A549 (cell line): ENCODE data around the gene CIAO2A. TPM values are rescaled to one million over a fixed set of nuclear protein-coding genes. Genes with fewer than 3 reads are reported as not detected.

Experiments
- ATAC-seq, 2 experiments: fragments of 200-7000 bp in 1 of 2; fragments of >200 bp in 1 of 2; cut with Nextera tagmentation in 1 of 2; cut with Tn5 transposase in 1 of 2; 3 replicates each; pipeline versions ENCODE4 v1.8.0 to v1.9.1; 2018 to 2020; ENCODE audit warnings: mild to moderate bottlenecking in 1 of 2, moderate library complexity in 1 of 2
- CTCF ChIA-PET: fragments of 300-600 bp; sonication (Branson Sonifier 250); formaldehyde crosslinking; extraction: SDS; loops from one replicate; lab custom pipeline; 2021; ENCODE audit warnings: antibody characterized with exemption, inconsistent platforms; lab: Yijun Ruan, JAX
- POLR2A ChIA-PET: fragments of 350-600 bp; formaldehyde crosslinking; extraction: SDS; loops from one replicate; lab custom pipeline; 2021; ENCODE audit warnings: antibody characterized with exemption, inconsistent platforms; lab: Yijun Ruan, JAX
- DNase-seq, 2 experiments: peaks; one replicate each; pipeline versions ENCODE4 v3.0.0 to v3.0.0-alpha.2; 2011 to 2016; ENCODE audit warnings: low read depth in 1 of 2, low spot score in 1 of 2
- FAIRE-seq: peaks from 2 replicates; lab custom pipeline; 2011; peaks lifted over from hg19 to GRCh38; lab: Jason Lieb, UNC
- H3K27ac ChIP-seq, 2 experiments: fragments of >200 bp; sonication (Bioruptor Twin); formaldehyde crosslinking; 3 replicates each; pipeline ENCODE4 v1.5.1; 2016 to 2017
- H3K4me1 ChIP-seq: fragments of >200 bp; sonication (Bioruptor Twin); formaldehyde crosslinking; 3 replicates; pipeline ENCODE4 v1.6.1; 2016
- H3K4me2 ChIP-seq: fragments of >200 bp; sonication (Bioruptor Twin); formaldehyde crosslinking; 3 replicates; pipeline ENCODE4 v1.6.1; 2016
- H3K4me3 ChIP-seq: fragments of >200 bp; sonication (Bioruptor Twin); formaldehyde crosslinking; 3 replicates; pipeline ENCODE4 v1.5.1; 2016
- H3K9me3 ChIP-seq: fragments of >200 bp; sonication (Bioruptor Twin); formaldehyde crosslinking; 3 replicates; pipeline ENCODE4 v1.6.1; 2016
- BHLHE40 ChIP-seq: IDR thresholded peaks from 2 replicates; pipeline ENCODE4 v1.6.1; 2012; ENCODE audit warnings: low read depth, low read length, inconsistent platforms
- CHD2 ChIP-seq: fragments of 150-350 bp; IDR thresholded peaks from 2 replicates; pipeline ENCODE4 v1.6.1; 2014; ENCODE audit warnings: low read length; ENCODE audit not compliant: partially characterized antibody
- CHD4 ChIP-seq: fragments of 200-600 bp; sonication (generic); IDR thresholded peaks from 2 replicates; pipeline ENCODE4 v1.6.1; 2016; ENCODE audit warnings: antibody characterized with exemption, mild to moderate bottlenecking, borderline replicate concordance
- EHMT2 ChIP-seq: fragments of 200-600 bp; sonication (generic); IDR thresholded peaks from 2 replicates; pipeline ENCODE4 v1.6.1; 2016; ENCODE audit warnings: antibody characterized with exemption, low read depth, mild to moderate bottlenecking, moderate library complexity
- ESRRA ChIP-seq: fragments of 150-350 bp; IDR thresholded peaks from 2 replicates; pipeline ENCODE4 v1.6.1; 2014; ENCODE audit warnings: mild to moderate bottlenecking, low read length, borderline replicate concordance
- FOSB ChIP-seq: fragments of 250-450 bp; sonication (Bioruptor Pico); IDR thresholded peaks from 2 replicates; pipeline ENCODE4 v1.5.0; 2020; ENCODE audit warnings: mild to moderate bottlenecking, moderate library complexity
- FOSL2 ChIP-seq, 2 experiments: fragments of 450-650 bp in 1 of 2; fragments of >200 bp in 1 of 2; sonication (Bioruptor Twin) in 1 of 2; formaldehyde crosslinking; IDR thresholded peaks; 2 replicates each; pipeline versions ENCODE4 v1.5.0 to v1.6.1; 2016 to 2020; ENCODE audit warnings: mild to moderate bottlenecking in 1 of 2, moderate library complexity in 1 of 2
- HDAC2 ChIP-seq: fragments of 200-600 bp; sonication (generic); IDR thresholded peaks from 2 replicates; pipeline ENCODE4 v1.6.1; 2016
- HOXB13 ChIP-seq: fragments of 250-450 bp; sonication (Bioruptor Pico); IDR thresholded peaks from 2 replicates; pipeline ENCODE4 v1.5.0; 2020; ENCODE audit warnings: low read depth, mild to moderate bottlenecking, moderate library complexity
- HOXB5 ChIP-seq: fragments of 250-450 bp; sonication (Bioruptor Pico); IDR thresholded peaks from 2 replicates; pipeline ENCODE4 v1.5.0; 2020; ENCODE audit warnings: mild to moderate bottlenecking, moderate library complexity
- JUN ChIP-seq, 2 experiments: fragments of >200 bp; sonication (Bioruptor Twin); formaldehyde crosslinking; IDR thresholded peaks; 2 replicates in 1 of 2; 3 replicates in 1 of 2; pipeline ENCODE4 v1.6.1; 2016 to 2017
- KDM1A ChIP-seq: fragments of 200-600 bp; sonication (generic); IDR thresholded peaks from 2 replicates; pipeline ENCODE4 v1.6.1; 2016; ENCODE audit warnings: low read depth, mild to moderate bottlenecking
- MAFK ChIP-seq: fragments of 450-650 bp; IDR thresholded peaks from 2 replicates; pipeline ENCODE4 v1.6.1; 2014; ENCODE audit not compliant: partially characterized antibody
- MAZ ChIP-seq: fragments of 150-350 bp; IDR thresholded peaks from 2 replicates; pipeline ENCODE4 v1.6.1; 2014; ENCODE audit warnings: antibody characterized with exemption, low read depth, low read length, borderline replicate concordance
- MYC ChIP-seq: IDR thresholded peaks from 2 replicates; pipeline ENCODE4 v1.6.1; 2012; ENCODE audit warnings: mild to moderate bottlenecking, inconsistent platforms, low read length, improper control_type of control experiment, borderline replicate concordance
- NR3C1 ChIP-seq: fragments of >200 bp; sonication (Bioruptor Twin); formaldehyde crosslinking; IDR thresholded peaks from 3 replicates; pipeline ENCODE4 v1.6.1; 2017
- POLR2A ChIP-seq: IDR thresholded peaks from 2 replicates; pipeline ENCODE4 v1.6.1; 2012; ENCODE audit warnings: mild to moderate bottlenecking, low read length
- POLR2AphosphoS2 ChIP-seq: conservative IDR thresholded peaks from 2 replicates; pipeline ENCODE4 v1.6.1; 2012; ENCODE audit warnings: low read length, improper control_type of control experiment, inconsistent platforms
- RAD21 ChIP-seq, 2 experiments: fragments of >200 bp in 1 of 2; sonication (Bioruptor Twin) in 1 of 2; formaldehyde crosslinking in 1 of 2; IDR thresholded peaks in 1 of 2; conservative IDR thresholded peaks in 1 of 2; 2 replicates in 1 of 2; 3 replicates in 1 of 2; pipeline ENCODE4 v1.6.1; 2012 to 2018; ENCODE audit warnings: inconsistent platforms in 1 of 2
- RCOR1 ChIP-seq: fragments of 150-350 bp; IDR thresholded peaks from 2 replicates; pipeline ENCODE4 v1.6.1; 2014; ENCODE audit warnings: antibody characterized with exemption, low read length, low read depth
- RFX5 ChIP-seq: fragments of 450-650 bp; IDR thresholded peaks from 2 replicates; pipeline ENCODE4 v1.7.1; 2014; ENCODE audit warnings: antibody characterized with exemption, mild to moderate bottlenecking, moderate library complexity
- RNF2 ChIP-seq: fragments of 200-600 bp; sonication (generic); IDR thresholded peaks from 2 replicates; pipeline ENCODE4 v1.6.1; 2016; ENCODE audit warnings: low read depth, mild to moderate bottlenecking, antibody characterized with exemption, moderate library complexity, borderline replicate concordance
- ZC3H11A ChIP-seq: fragments of 450-650 bp; IDR thresholded peaks from 2 replicates; pipeline ENCODE4 v1.6.1; 2014; ENCODE audit warnings: antibody characterized with exemption, mild to moderate bottlenecking
- ZSCAN20 ChIP-seq: fragments of 250-450 bp; sonication (Bioruptor Pico); IDR thresholded peaks from 2 replicates; pipeline ENCODE4 v1.8.0; 2022; ENCODE audit warnings: mild to moderate bottlenecking, moderate library complexity
- WGBS: methylation state at CpG from one replicate; pipeline ENCODE4 v1.1.6; 2017; ENCODE audit errors: missing lambda C conversion rate; 5-methylcytosine and 5-hydroxymethylcytosine counted together
- polyA plus RNA-seq, 4 experiments: library from polyadenylated mRNA; depleted of rRNA in 3 of 4; stranded (reverse); fragments of >200 nt; fragmentation: RNase III in 1 of 4; extraction: RNeasy Plus Mini Kit Qiagen cat#74134 plus additional on column Dnase treatment in 1 of 4; gene quantifications; 2 replicates in 3 of 4; 3 replicates in 1 of 4; pipeline ENCODE4 v1.2.3, GENCODE V29; 2011 to 2017
- TF ChIP-seq, protein P1 (sequence below): fragments of >200 bp; sonication (Bioruptor Twin); formaldehyde crosslinking; IDR thresholded peaks from 2 replicates; pipeline ENCODE4 v1.6.1; 2016

CIAO2A gene
- polyA plus RNA-seq, 2 of the 4 experiments (the other 2 are of a cell fraction), result 156 to 231 TPM

DNA sequence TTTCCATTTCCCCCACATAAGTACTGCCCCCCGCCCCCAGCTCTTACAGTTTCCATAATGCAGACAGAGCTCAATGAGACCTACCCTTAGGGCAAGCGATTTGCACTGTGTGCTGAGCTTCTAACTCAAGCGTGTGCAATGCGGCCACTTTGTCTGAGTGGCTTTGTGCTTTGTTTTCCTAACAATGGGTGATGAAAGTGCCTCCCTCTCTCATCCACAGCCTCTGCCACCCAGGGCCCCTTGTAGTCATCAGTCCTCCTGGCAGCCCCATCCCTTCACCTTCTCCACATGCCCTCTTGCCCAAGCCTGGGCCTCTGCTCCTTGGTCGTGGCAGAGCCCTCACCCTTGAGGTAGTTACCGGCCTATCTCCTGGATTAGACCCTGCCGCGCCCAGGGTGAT is 64.5 kb downstream of the CIAO2A start:
- Histone ChIP-seq H3K4me1 (peaks cover 15% of the 10 kb centered on the region; the same call in 2 of the 3 replicates), H3K27ac (no peak overlapping the region), H3K9me3 (no peaks in the 10 kb centered on the region), H3K4me3 (no peak overlapping the region)
- ATAC-seq, result peak in 1 of 2 experiments; percentile 22; a peak in 2 of 6 replicates
- FAIRE-seq, result no peak
- DNase-seq, result no peak
- CTCF ChIA-PET, result interaction anchor here (0.9 to 3.7 kb wide), 7 partner anchors 8 to 277 kb away, joined by 3 to 15 read pairs (median 4); partner anchors contain the start of gene DAPK2
- TF ChIP-seq MAFK, result no peak
- TF ChIP-seq MAZ, result no peak
- TF ChIP-seq CHD2, result no peak
- no peak for TF ChIP-seq HDAC2
- no peak for TF ChIP-seq ZSCAN20 (CRISPR knock-in tag)
- no peak for TF ChIP-seq HOXB5 (CRISPR knock-in tag)
- no peak for TF ChIP-seq FOSL2 (IDR thresholded peaks at IDR 0.05)
- no peak for TF ChIP-seq FOSL2 (CRISPR knock-in tag; IDR thresholded peaks at IDR 0.05)
- no peak for TF ChIP-seq CHD4
- no peak for TF ChIP-seq HOXB13 (CRISPR knock-in tag)
- TF ChIP-seq MYC, result no peak
- TF ChIP-seq ZC3H11A, result no peak
- no peak for TF ChIP-seq POLR2AphosphoS2
- no peak for TF ChIP-seq NR3C1
- TF ChIP-seq POLR2A, result no peak
- TF ChIP-seq, protein P1, sequence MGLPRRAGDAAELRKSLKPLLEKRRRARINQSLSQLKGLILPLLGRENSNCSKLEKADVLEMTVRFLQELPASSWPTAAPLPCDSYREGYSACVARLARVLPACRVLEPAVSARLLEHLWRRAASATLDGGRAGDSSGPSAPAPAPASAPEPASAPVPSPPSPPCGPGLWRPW, result no peak
- TF ChIP-seq, all 56 proteins: peak for 0
- H3K4me2 ChIP-seq, result no peak overlapping the region
- POLR2A ChIA-PET, result no interaction called here
- 71% methylated on average over 8 of the region's 8 CpGs for WGBS

DNA sequence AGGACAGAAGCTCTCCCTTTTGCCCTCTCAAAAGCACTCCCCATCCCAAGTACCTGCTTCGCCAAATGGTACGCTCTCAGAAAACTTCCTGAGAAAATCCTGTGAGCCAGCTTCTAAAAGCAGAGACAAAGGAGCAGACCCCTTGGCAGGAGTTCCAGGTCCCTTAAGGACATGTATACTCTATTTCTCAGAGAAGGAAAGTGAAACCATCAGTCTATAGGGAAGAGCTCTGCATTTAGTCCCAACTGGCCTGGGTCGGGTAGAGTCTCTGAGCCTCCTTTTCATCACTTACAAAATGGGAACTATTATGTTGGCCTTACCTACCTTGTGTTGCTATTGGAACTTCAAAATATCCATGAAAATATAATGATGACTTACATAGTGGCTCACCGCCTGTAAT is 67.0 kb downstream of the CIAO2A start:
- H3K4me1 ChIP-seq, result peaks cover 19% of the 10 kb centered on the region; the same call in 2 of the 3 replicates
- 96% methylated on average over 4 of the region's 4 CpGs for WGBS
- ATAC-seq, result no peak
- no peak for FAIRE-seq
- ChIA-PET POLR2A (no interaction called here), CTCF (interaction anchor here (0.5 to 6.1 kb wide), 5 partner anchors 14 to 154 kb away, joined by 3 to 43 read pairs (median 3); partner anchors contain the start of gene DAPK2)
- H3K4me2 ChIP-seq, result no peak overlapping the region
- H3K9me3 ChIP-seq, result no peaks in the 10 kb centered on the region
- DNase-seq, result no peak
- no peak overlapping the region for H3K4me3 ChIP-seq
- no peak overlapping the region for H3K27ac ChIP-seq
- TF ChIP-seq, protein P1, result no peak
- TF ChIP-seq RAD21 (conservative IDR thresholded peaks at IDR 0.05 in 1 of 2, IDR thresholded peaks at IDR 0.05 in 1 of 2) (no peak), BHLHE40 (no peak), ESRRA (no peak), POLR2A (no peak), CHD4 (no peak), JUN (IDR thresholded peaks at IDR 0.05) (no peak), RCOR1 (no peak), KDM1A (no peak), ZSCAN20 (CRISPR knock-in tag) (no peak), EHMT2 (no peak), HOXB5 (CRISPR knock-in tag) (no peak), MAFK (no peak), CHD2 (no peak), RNF2 (no peak), FOSB (CRISPR knock-in tag) (no peak), RFX5 (no peak)
